ENCODE data around the gene ZBTB8B.
A peak's percentile ranks its signal among the peaks of the same experiment; 100 is the strongest.

Gene ZBTB8B

DNA sequence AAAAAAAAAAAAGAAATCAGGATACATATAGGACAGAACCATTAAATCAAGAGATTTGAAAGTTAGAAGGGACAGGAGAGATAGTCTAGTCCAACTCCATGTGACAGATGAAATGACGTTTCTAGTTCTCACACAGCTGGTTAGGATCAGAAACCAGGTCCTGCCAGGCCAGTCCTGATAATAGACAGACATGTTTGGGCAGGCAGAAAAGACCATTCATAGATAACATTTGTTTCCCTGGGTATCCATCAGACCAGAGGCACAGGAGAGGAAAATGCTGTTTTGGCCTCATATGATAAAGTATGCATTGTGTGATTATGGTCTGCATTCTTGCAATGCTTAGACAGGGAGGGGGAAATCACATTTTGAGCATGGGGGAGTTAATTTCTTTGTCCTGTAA lies 29.3 kb downstream of the ZBTB8B start:
- Histone ChIP-seq H3K36me3 (ENCODE audit: insufficient read depth, low read depth, low read length) (no peaks in the 10 kb centered on the region; the same call in 1 of the 2 replicates), H3K27ac (ENCODE audit: low read length) (no peak overlapping the region), H3K9me3 (ENCODE audit: insufficient read depth, low read depth, low read length) (no peaks in the 10 kb centered on the region), H3K4me3 (ENCODE audit: low read length) (no peak overlapping the region), H3K4me1 (ENCODE audit: insufficient read depth, low read length) (no peaks in the 10 kb centered on the region; the same call in 1 of the 2 replicates), H3K9ac (ENCODE audit: low read depth, low read length) (no peak overlapping the region), H3K27me3 (ENCODE audit: insufficient read depth, low read length) (no peaks in the 10 kb centered on the region)

DNA sequence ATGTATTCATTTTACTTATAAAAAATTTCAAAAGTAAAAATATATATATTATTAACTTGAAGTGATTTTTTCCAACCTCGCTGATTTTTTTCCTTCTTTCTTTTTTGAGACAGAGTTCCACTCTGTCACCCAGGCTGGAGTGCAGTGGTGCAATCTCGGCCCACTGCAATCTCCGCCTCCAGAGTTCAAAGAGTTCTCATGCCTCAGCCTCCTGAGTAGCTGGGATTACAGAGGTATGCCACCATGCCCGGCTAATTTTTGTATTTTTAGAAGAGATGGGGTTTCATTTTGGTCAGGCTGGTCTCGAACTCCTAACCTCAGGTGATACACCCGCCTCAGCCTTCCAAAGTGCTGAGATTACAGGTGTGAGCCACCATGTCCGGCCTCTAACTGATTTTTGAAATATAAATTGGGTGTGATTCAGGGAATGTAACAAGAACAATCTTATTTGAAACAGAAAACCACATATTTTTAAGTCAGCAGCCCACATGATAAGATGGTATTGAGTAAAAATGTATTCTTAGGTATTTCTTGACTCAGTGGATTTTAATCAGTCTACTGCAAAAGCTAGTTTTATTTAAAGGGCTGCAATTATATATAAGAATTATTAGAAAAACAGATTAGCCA lies 30.0 kb downstream of the ZBTB8B start:
- H3K4me1 ChIP-seq (ENCODE audit: insufficient read depth, low read length) = no peaks in the 10 kb centered on the region; the same call in 1 of the 2 replicates
- H3K9ac ChIP-seq (ENCODE audit: low read depth, low read length) = no peak overlapping the region
- H3K27me3 ChIP-seq (ENCODE audit: insufficient read depth, low read length) = no peaks in the 10 kb centered on the region
- no peak overlapping the region for H3K27ac ChIP-seq (ENCODE audit: low read length)
- no peaks in the 10 kb centered on the region for H3K9me3 ChIP-seq (ENCODE audit: insufficient read depth, low read depth, low read length)
- no peak overlapping the region for H3K4me3 ChIP-seq (ENCODE audit: low read length)
- H3K36me3 ChIP-seq (ENCODE audit: insufficient read depth, low read depth, low read length) = no peaks in the 10 kb centered on the region; the same call in 1 of the 2 replicates

DNA sequence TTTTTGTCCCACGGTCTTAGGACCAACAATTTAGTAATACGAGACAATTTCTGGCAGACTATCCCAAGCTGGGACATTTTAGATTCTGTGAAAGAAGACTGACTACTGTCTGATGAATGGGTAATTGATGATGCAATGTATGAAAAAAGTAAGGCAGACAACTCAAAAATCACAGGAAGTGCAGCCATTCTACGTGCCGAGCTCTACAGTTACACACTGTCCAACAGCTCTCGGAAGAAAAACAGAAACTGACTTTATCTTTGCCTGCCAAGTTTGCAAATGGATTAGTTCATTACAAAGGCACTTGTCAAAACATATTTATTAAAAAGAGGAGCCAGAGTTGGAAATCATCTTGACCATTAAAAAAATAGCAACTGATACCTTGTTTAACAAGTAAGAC lies 31.3 kb downstream of the ZBTB8B start:
- H3K4me1 ChIP-seq (ENCODE audit: insufficient read depth, low read length) = no peaks in the 10 kb centered on the region; the same call in 1 of the 2 replicates
- no peak overlapping the region for H3K4me3 ChIP-seq (ENCODE audit: low read length)
- no peak overlapping the region for H3K27ac ChIP-seq (ENCODE audit: low read length)
- H3K27me3 ChIP-seq (ENCODE audit: insufficient read depth, low read length) = no peaks in the 10 kb centered on the region
- H3K36me3 ChIP-seq (ENCODE audit: insufficient read depth, low read depth, low read length) = no peaks in the 10 kb centered on the region
- no peak overlapping the region for H3K9ac ChIP-seq (ENCODE audit: low read depth, low read length)
- no peaks in the 10 kb centered on the region for H3K9me3 ChIP-seq (ENCODE audit: insufficient read depth, low read depth, low read length)

DNA sequence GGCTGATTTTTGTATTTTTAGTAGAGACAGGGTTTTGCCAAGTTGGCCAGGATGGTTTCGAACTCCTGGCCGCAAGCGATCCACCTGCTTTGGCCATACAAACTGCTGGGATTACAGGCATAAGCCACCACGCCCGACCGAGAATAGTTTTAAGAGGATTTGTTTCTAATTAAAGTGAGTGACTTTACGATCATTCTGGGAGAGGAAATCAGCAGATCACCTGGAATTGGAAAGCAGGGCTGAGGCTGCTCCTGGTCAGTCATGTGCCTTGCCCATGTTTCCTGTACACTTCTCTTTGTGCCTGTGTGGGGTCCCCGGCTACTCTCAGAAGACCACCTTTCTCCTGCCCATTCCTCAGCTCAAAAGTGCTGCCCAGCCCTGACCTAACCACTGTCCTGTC lies 33.9 kb downstream of the ZBTB8B start:
- no peaks in the 10 kb centered on the region for H3K27me3 ChIP-seq (ENCODE audit: insufficient read depth, low read length)
- H3K36me3 ChIP-seq (ENCODE audit: insufficient read depth, low read depth, low read length) = no peaks in the 10 kb centered on the region
- H3K4me3 ChIP-seq (ENCODE audit: low read length) = no peak overlapping the region
- H3K9me3 ChIP-seq (ENCODE audit: insufficient read depth, low read depth, low read length) = no peaks in the 10 kb centered on the region
- H3K27ac ChIP-seq (ENCODE audit: low read length) = no peak overlapping the region
- no peaks in the 10 kb centered on the region; the same call in 1 of the 2 replicates for H3K4me1 ChIP-seq (ENCODE audit: insufficient read depth, low read length)
- no peak overlapping the region for H3K9ac ChIP-seq (ENCODE audit: low read depth, low read length)

DNA sequence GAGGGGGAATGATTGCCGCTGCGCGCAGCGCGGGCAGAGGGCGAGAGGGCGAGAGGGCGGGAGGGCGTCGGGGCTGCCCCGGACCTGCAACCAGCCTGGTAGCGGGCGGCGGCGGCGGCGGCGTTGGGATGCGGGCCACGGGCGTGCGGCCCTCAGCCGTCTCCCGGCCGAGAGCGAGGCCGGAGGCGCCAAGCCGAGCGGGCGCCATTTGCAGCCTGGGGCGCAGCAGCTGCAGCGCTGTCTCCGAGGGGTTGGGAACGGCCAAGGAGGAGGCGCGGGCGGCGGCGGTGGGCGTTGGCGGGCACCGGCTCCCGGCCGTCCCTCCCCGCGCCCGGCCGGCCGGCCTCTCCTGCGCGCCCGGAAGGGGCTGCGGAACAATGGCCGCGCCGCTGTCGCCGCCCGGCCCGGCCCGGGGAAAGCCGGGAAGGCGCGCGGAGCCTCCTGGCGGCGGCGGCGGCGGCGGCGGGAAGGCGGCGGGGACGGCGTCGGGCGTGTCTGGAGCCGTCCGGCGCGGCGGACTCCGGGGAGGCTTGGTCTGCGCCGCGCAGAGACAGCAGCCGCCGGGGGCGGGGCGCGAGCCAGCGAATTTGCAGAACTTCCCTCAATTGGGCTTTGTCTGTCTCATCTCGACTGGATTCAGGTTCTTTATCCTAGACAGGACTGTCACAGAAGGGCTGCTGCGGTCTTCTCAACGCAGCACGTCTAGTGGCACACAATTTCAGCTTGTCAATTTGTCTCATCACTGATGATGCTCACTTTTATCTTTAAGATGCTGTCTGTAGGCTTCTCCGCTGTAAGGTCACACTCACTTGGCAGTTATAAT lies 35.7 kb downstream of the ZBTB8B start:
- Histone ChIP-seq H3K9ac (ENCODE audit: low read depth, low read length) (peak overlapping the region; percentile 85), H3K4me1 (ENCODE audit: insufficient read depth, low read length) (no peaks in the 10 kb centered on the region), H3K36me3 (ENCODE audit: insufficient read depth, low read depth, low read length) (no peaks in the 10 kb centered on the region), H3K27ac (ENCODE audit: low read length) (no peak overlapping the region), H3K9me3 (ENCODE audit: insufficient read depth, low read depth, low read length) (no peaks in the 10 kb centered on the region), H3K4me3 (ENCODE audit: low read length) (peak overlapping the region; percentile 81), H3K27me3 (ENCODE audit: insufficient read depth, low read length) (no peaks in the 10 kb centered on the region)

DNA sequence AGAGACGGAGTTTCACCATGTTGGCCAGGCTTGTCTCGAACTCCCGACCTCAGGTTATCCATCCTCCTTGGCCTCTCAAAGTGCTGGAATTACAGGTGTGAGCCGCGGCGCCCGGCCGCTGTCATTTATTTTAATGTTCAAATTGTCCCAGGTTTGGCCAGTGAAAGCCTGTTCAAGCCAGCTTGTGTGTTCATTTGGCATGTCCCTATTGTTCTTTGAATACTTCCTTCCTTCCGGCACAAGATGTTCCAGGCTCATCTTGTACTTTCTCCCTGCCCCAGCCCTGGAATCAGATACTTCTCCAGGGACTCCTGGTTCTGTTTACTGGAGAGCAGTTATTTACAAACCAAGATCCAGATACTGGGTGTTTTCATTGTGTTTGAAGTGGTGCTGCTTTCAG lies 37.0 kb downstream of the ZBTB8B start:
- H3K27me3 ChIP-seq (ENCODE audit: insufficient read depth, low read length) = no peaks in the 10 kb centered on the region
- no peak overlapping the region for H3K4me3 ChIP-seq (ENCODE audit: low read length)
- no peak overlapping the region for H3K27ac ChIP-seq (ENCODE audit: low read length)
- no peak overlapping the region for H3K9ac ChIP-seq (ENCODE audit: low read depth, low read length)
- no peaks in the 10 kb centered on the region for H3K4me1 ChIP-seq (ENCODE audit: insufficient read depth, low read length)
- H3K9me3 ChIP-seq (ENCODE audit: insufficient read depth, low read depth, low read length) = no peaks in the 10 kb centered on the region
- H3K36me3 ChIP-seq (ENCODE audit: insufficient read depth, low read depth, low read length) = no peaks in the 10 kb centered on the region

DNA sequence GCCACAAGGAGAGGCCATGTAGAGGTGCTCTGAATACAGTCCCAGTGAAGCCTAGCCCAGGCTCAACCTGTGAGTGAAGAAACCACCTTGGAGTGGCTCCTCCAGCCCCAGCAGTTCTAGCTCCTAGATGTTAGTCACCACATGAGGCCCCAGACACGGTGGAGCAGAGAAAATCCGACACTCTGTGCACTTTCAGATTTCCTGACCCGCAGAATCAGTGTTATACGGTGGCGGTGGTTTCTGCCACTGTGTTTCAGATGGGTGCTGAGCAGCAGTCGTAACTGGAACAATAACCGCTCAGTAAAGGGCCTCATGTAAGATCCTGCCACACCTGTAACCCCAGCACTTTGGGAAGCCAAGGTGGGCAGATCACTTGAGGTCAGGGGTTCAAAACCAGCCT lies 38.3 kb downstream of the ZBTB8B start:
- Histone ChIP-seq H3K36me3 (ENCODE audit: insufficient read depth, low read depth, low read length) (no peaks in the 10 kb centered on the region), H3K4me3 (ENCODE audit: low read length) (no peak overlapping the region), H3K9me3 (ENCODE audit: insufficient read depth, low read depth, low read length) (no peaks in the 10 kb centered on the region), H3K27ac (ENCODE audit: low read length) (no peak overlapping the region), H3K27me3 (ENCODE audit: insufficient read depth, low read length) (no peaks in the 10 kb centered on the region), H3K4me1 (ENCODE audit: insufficient read depth, low read length) (no peaks in the 10 kb centered on the region), H3K9ac (ENCODE audit: low read depth, low read length) (no peak overlapping the region)

DNA sequence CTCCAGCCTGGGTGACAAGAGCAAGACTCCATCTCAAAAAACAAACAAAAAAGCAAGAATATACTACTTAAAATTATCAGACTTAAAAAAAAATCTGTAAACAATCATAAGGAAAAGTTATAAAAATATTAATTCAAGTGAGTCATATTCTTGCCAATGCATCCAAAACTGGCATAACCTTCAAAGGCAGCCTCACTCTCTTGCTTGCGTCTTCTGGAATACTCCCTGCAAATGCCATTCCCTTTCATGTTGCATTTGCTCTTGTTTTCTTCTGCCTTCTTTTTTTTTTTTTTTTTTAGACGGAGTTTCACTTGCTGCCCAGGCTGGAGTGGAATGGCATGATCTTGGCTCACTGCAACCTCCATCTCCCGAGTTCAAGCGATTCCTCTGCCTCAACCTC lies 42.1 kb downstream of the ZBTB8B start:
- Histone ChIP-seq H3K9ac (ENCODE audit: low read depth, low read length) (no peak overlapping the region), H3K4me1 (ENCODE audit: insufficient read depth, low read length) (no peaks in the 10 kb centered on the region), H3K27me3 (ENCODE audit: insufficient read depth, low read length) (no peaks in the 10 kb centered on the region), H3K4me3 (ENCODE audit: low read length) (no peak overlapping the region), H3K36me3 (ENCODE audit: insufficient read depth, low read depth, low read length) (no peaks in the 10 kb centered on the region), H3K27ac (ENCODE audit: low read length) (no peak overlapping the region), H3K9me3 (ENCODE audit: insufficient read depth, low read depth, low read length) (no peaks in the 10 kb centered on the region)

DNA sequence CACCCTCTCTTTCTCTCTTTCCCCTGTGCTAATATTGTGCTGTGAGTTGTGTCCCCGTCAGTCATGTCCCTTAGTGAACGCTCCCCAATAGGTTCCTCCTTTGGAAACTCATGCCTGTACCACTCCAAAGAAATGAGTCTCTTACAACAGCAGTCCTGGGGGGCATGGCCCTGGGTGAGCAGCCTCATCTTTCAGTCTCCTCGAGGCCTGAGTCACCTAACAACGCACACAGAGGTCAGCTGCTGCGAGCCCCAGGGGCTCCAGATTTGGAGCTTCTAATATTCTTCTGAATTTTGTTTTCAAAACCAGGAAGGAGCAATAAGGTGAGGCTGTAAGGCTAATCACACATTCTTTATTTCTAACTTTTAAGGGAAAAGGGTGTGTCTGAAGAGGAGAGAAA lies 43.9 kb downstream of the ZBTB8B start:
- H3K9ac ChIP-seq (ENCODE audit: low read depth, low read length) = no peak overlapping the region
- H3K9me3 ChIP-seq (ENCODE audit: insufficient read depth, low read depth, low read length) = no peaks in the 10 kb centered on the region
- H3K4me1 ChIP-seq (ENCODE audit: insufficient read depth, low read length) = no peaks in the 10 kb centered on the region
- H3K4me3 ChIP-seq (ENCODE audit: low read length) = no peak overlapping the region
- H3K27ac ChIP-seq (ENCODE audit: low read length) = no peak overlapping the region
- H3K27me3 ChIP-seq (ENCODE audit: insufficient read depth, low read length) = no peaks in the 10 kb centered on the region
- H3K36me3 ChIP-seq (ENCODE audit: insufficient read depth, low read depth, low read length) = no peaks in the 10 kb centered on the region

DNA sequence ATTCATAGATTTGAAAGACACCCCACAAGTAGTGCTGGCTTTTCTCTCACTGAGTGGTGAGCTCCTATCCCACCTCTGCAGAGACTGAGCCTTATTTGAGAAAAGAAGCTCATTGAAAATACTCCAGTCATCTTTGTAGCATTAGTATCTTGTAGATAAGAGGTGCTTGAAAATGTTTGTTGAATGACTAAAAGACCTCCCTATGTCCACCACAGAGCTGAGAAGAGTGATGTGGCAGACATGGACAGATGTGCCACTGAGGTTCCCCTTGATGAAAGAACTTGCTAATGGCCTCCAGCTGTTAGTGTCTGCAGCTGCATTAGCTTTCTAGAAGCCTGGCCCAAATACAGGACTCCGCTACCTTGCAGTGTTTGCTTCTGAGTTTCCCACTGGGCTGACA lies 45.1 kb downstream of the ZBTB8B start:
- H3K36me3 ChIP-seq (ENCODE audit: insufficient read depth, low read depth, low read length) = no peaks in the 10 kb centered on the region
- H3K4me1 ChIP-seq (ENCODE audit: insufficient read depth, low read length) = no peaks in the 10 kb centered on the region
- H3K9ac ChIP-seq (ENCODE audit: low read depth, low read length) = no peak overlapping the region
- no peak overlapping the region for H3K27ac ChIP-seq (ENCODE audit: low read length)
- no peaks in the 10 kb centered on the region for H3K9me3 ChIP-seq (ENCODE audit: insufficient read depth, low read depth, low read length)
- H3K4me3 ChIP-seq (ENCODE audit: low read length) = no peak overlapping the region
- no peaks in the 10 kb centered on the region for H3K27me3 ChIP-seq (ENCODE audit: insufficient read depth, low read length)

All from iPS-20b (cell line).